Panc1 (cell line): ENCODE results near the gene MEI4. TPM values are rescaled to one million over a fixed set of nuclear protein-coding genes. Genes with fewer than 3 reads are reported as not detected.

Source experiments
- ATAC-seq: fragments of 200-7000 bp; cut with Tn5 transposase; 2 replicates; pipeline ENCODE4 v1.9.1; 2020; ENCODE audit warnings: mild to moderate bottlenecking, moderate library complexity
- BruUV-seq: library from RNA; stranded (reverse); fragments of 400-500 nt; replicated peaks from 2 replicates; lab custom pipeline; 2021; lab: Mats Ljungman, UMichigan
- CTCF ChIA-PET: fragments of 300-600 bp; sonication (Branson Sonifier 250); formaldehyde crosslinking; loops from one replicate; lab custom pipeline; 2022; ENCODE audit warnings: antibody characterized with exemption; lab: Charles Lee
- POLR2A ChIA-PET: fragments of 300-600 bp; sonication (Branson Sonifier 250); formaldehyde crosslinking; loops from one replicate; lab custom pipeline; 2022; ENCODE audit warnings: antibody characterized with exemption; lab: Charles Lee
- DNase-seq: peaks from one replicate; pipeline ENCODE4 v3.0.0-alpha.2; 2010; ENCODE audit warnings: low read depth, low spot score
- H3K27ac ChIP-seq: 2 replicates; pipeline ENCODE4 v1.5.1; 2011; ENCODE audit warnings: mild to moderate bottlenecking, low read length, inconsistent platforms
- H3K27me3 ChIP-seq: fragments of 200-500 bp; sonication (Bioruptor generic); 2 replicates; pipeline ENCODE4 v1.6.0; 2014; ENCODE audit warnings: low read length, inconsistent platforms; ENCODE audit not compliant: control insufficient read depth, insufficient read depth
- H3K36me3 ChIP-seq: fragments of 200-500 bp; sonication (Bioruptor generic); 2 replicates; pipeline ENCODE4 v1.5.1; 2014; ENCODE audit warnings: inconsistent platforms, mild to moderate bottlenecking, low read length, moderate library complexity; ENCODE audit not compliant: control insufficient read depth, insufficient read depth
- H3K4me1 ChIP-seq: 2 replicates; pipeline ENCODE4 v1.5.1; 2011; ENCODE audit warnings: inconsistent platforms, mild to moderate bottlenecking, low read length, moderate library complexity; ENCODE audit not compliant: control insufficient read depth, insufficient read depth
- H3K4me3 ChIP-seq, 2 experiments: 2 replicates each; pipeline ENCODE4 v1.5.1; 2011 to 2012; ENCODE audit warnings: low read depth in 2 of 2, low read length in 2 of 2, mild to moderate bottlenecking in 2 of 2, inconsistent platforms in 1 of 2, moderate library complexity in 1 of 2
- H3K9me3 ChIP-seq: fragments of 200-500 bp; sonication (Bioruptor generic); 2 replicates; pipeline ENCODE4 v1.5.1; 2014; ENCODE audit warnings: low read depth, mild to moderate bottlenecking, inconsistent platforms, low read length, moderate library complexity; ENCODE audit not compliant: control insufficient read depth, insufficient read depth
- POLR2AphosphoS5 ChIP-seq: IDR thresholded peaks from 2 replicates; pipeline ENCODE4 v1.6.1; 2012; ENCODE audit warnings: mild to moderate bottlenecking, low read depth, low read length, moderate library complexity
- SIN3A ChIP-seq: IDR thresholded peaks from 2 replicates; pipeline ENCODE4 v1.6.1; 2012; ENCODE audit warnings: low read depth, mild to moderate bottlenecking, low read length, moderate library complexity, borderline replicate concordance; ENCODE audit not compliant: insufficient read depth
- TCF7L2 ChIP-seq: IDR thresholded peaks from 2 replicates; pipeline ENCODE4 v1.6.1; 2011; ENCODE audit warnings: mild to moderate bottlenecking, low read depth, low read length, inconsistent platforms
- in situ Hi-C: cut with HindIII; loops from 2 replicates; pipeline ENCODE4 v1.10.0; 2016; ENCODE audit warnings: low sequenced_read_pairs, low pct_unique_long_range_greater_than_20kb
- intact Hi-C: fragments of 100-400 bp; cut with micrococcal nuclease; formaldehyde crosslinking; loops from one replicate; pipeline ENCODE4 v1.10.0; 2022; ENCODE audit not compliant: unreplicated experiment
- total RNA-seq: library from RNA; stranded (reverse); gene quantifications from one replicate; pipeline ENCODE4 v1.2.1, GENCODE V29; 2021; ENCODE audit not compliant: unreplicated experiment
- TF ChIP-seq, protein P1 (sequence below), 2 experiments: IDR thresholded peaks; 2 replicates each; pipeline ENCODE4 v1.6.1; 2011 to 2012; ENCODE audit warnings: low read depth in 2 of 2, control low read depth in 1 of 2, low read length in 1 of 2, mild to moderate bottlenecking in 1 of 2, moderate library complexity in 1 of 2; ENCODE audit not compliant: insufficient read depth in 1 of 2
- TF ChIP-seq, protein P2 (sequence below): fragments of 450-650 bp; IDR thresholded peaks from 2 replicates; pipeline ENCODE4 v1.5.1; 2017; ENCODE audit warnings: mild to moderate bottlenecking

MEI4 gene
- total RNA-seq, 1 experiment from 2014 or later = 0.05 TPM

DNA sequence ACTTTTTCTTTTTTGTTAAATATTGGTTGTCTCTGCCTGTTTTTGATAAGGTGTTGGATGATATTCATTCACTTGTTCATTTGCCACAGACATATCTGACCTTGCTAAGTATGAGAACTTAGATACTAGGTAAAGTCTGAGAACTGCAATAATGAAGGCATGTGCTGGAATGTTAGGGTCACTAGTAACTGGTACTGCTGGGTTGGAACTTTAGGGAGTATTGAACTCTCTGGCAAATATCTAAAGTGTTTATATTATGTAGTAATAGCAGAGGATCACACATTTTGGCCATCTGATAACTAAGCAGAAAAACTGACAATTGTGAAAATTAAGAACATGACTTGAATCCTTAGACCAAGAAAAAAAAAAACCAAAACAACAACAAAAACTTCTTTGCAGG is 162.7 kb downstream of the MEI4 start:
- POLR2A ChIA-PET = no interaction called here

DNA sequence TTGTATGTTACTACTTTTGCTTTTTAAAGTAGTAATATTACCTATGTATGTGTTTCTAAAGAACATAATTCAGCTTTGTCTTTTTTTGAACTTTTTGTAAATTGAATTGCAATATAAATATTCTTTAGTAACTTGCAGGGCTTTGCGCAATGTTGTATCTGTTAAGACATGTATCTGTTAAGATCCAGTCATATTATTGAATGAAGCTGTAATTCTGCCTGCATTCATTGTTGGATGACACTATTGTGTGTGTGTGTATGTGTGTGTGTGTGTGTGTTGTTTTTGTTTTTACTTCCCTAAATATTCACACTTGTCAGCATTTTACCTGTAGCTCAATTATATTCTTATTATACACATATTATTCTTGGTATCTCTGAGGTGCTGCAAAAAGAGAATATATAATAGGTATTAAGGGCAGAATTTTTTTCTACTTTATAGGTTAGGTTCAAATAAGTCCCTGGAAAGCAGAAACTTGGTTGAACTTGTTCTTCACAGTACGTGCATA is 164.0 kb downstream of the MEI4 start:
- ATAC-seq = no peak
- TF ChIP-seq POLR2AphosphoS5 (no peak), TCF7L2 (no peak), SIN3A (no peak)
- TF ChIP-seq, protein P1, sequence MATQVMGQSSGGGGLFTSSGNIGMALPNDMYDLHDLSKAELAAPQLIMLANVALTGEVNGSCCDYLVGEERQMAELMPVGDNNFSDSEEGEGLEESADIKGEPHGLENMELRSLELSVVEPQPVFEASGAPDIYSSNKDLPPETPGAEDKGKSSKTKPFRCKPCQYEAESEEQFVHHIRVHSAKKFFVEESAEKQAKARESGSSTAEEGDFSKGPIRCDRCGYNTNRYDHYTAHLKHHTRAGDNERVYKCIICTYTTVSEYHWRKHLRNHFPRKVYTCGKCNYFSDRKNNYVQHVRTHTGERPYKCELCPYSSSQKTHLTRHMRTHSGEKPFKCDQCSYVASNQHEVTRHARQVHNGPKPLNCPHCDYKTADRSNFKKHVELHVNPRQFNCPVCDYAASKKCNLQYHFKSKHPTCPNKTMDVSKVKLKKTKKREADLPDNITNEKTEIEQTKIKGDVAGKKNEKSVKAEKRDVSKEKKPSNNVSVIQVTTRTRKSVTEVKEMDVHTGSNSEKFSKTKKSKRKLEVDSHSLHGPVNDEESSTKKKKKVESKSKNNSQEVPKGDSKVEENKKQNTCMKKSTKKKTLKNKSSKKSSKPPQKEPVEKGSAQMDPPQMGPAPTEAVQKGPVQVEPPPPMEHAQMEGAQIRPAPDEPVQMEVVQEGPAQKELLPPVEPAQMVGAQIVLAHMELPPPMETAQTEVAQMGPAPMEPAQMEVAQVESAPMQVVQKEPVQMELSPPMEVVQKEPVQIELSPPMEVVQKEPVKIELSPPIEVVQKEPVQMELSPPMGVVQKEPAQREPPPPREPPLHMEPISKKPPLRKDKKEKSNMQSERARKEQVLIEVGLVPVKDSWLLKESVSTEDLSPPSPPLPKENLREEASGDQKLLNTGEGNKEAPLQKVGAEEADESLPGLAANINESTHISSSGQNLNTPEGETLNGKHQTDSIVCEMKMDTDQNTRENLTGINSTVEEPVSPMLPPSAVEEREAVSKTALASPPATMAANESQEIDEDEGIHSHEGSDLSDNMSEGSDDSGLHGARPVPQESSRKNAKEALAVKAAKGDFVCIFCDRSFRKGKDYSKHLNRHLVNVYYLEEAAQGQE (IDR thresholded peaks at IDR 0.05; ENCODE audit: insufficient read depth in 1 of 2, low read depth in 2 of 2, low read length in 1 of 2) = no peak
- TF ChIP-seq, protein P2, sequence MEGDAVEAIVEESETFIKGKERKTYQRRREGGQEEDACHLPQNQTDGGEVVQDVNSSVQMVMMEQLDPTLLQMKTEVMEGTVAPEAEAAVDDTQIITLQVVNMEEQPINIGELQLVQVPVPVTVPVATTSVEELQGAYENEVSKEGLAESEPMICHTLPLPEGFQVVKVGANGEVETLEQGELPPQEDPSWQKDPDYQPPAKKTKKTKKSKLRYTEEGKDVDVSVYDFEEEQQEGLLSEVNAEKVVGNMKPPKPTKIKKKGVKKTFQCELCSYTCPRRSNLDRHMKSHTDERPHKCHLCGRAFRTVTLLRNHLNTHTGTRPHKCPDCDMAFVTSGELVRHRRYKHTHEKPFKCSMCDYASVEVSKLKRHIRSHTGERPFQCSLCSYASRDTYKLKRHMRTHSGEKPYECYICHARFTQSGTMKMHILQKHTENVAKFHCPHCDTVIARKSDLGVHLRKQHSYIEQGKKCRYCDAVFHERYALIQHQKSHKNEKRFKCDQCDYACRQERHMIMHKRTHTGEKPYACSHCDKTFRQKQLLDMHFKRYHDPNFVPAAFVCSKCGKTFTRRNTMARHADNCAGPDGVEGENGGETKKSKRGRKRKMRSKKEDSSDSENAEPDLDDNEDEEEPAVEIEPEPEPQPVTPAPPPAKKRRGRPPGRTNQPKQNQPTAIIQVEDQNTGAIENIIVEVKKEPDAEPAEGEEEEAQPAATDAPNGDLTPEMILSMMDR = no peak
- DNase-seq = no peak
- BruUV-seq = no TSS peak
- in situ Hi-C loops (no loop called here), intact Hi-C loops (no loop called here)
- CTCF ChIA-PET = no interaction called here
- POLR2A ChIA-PET = no interaction called here
- Histone ChIP-seq H3K36me3 (no peaks in the 10 kb centered on the region), H3K9me3 (no peaks in the 10 kb centered on the region), H3K4me3 (no peak overlapping the region), H3K4me1 (no peaks in the 10 kb centered on the region; the same call in 1 of the 2 replicates), H3K27ac (no peak overlapping the region), H3K27me3 (no peaks in the 10 kb centered on the region)

More for the DNA sequence above, 162.7 kb downstream of the MEI4 start:
- Histone ChIP-seq H3K27ac (no peak overlapping the region), H3K4me3 (no peak overlapping the region), H3K9me3 (no peaks in the 10 kb centered on the region), H3K27me3 (no peaks in the 10 kb centered on the region), H3K36me3 (no peaks in the 10 kb centered on the region), H3K4me1 (no peaks in the 10 kb centered on the region; the same call in 1 of the 2 replicates)
- CTCF ChIA-PET = no interaction called here
- intact Hi-C loops (no loop called here), in situ Hi-C loops (no loop called here)
- ATAC-seq (no peak), DNase-seq (no peak)
- TF ChIP-seq TCF7L2 (no peak), POLR2AphosphoS5 (no peak), SIN3A (no peak)
- TF ChIP-seq, protein P1 (IDR thresholded peaks at IDR 0.05; ENCODE audit: insufficient read depth in 1 of 2, low read depth in 2 of 2, low read length in 1 of 2) = no peak
- TF ChIP-seq, protein P2 = no peak
- no TSS peak for BruUV-seq
